K562 (cell line): ENCODE data around the gene MACROD2. TPM values are rescaled to one million over a fixed set of nuclear protein-coding genes. Genes with fewer than 3 reads are reported as not detected.

Source experiments
- ARNT ChIP-seq, 2 experiments: fragments of 450-650 bp; IDR thresholded peaks; 2 replicates each; pipeline ENCODE4 v1.6.1; 2016; ENCODE audit warnings: mild to moderate bottlenecking in 1 of 2
- CUX1 ChIP-seq: fragments of 200-800 bp; sonication (Bioruptor generic); IDR thresholded peaks from 2 replicates; pipeline ENCODE4 v1.6.1; 2016; ENCODE audit warnings: missing genetic modification characterization, missing compliant biosample characterization
- SPI1 ChIP-seq: IDR thresholded peaks from 2 replicates; pipeline ENCODE4 v1.6.1; 2011; ENCODE audit warnings: low read depth, low read length, control low read depth, borderline replicate concordance
- TFAP4 ChIP-seq: sonication (generic); formaldehyde crosslinking; IDR thresholded peaks from 2 replicates; pipeline ENCODE4 v1.8.0; 2022; ENCODE audit warnings: missing genetic modification reagents, mild to moderate bottlenecking, moderate library complexity, borderline replicate concordance
- ZKSCAN1 ChIP-seq: fragments of 150-350 bp; IDR thresholded peaks from 2 replicates; pipeline ENCODE4 v1.6.1; 2016; ENCODE audit warnings: low read depth, low read length
- ZNF639 ChIP-seq, 2 experiments: fragments of 200-800 bp in 1 of 2; sonication (Bioruptor generic) in 1 of 2; sonication (generic) in 1 of 2; formaldehyde crosslinking in 1 of 2; IDR thresholded peaks in 1 of 2; conservative IDR thresholded peaks in 1 of 2; 2 replicates each; pipeline versions ENCODE4 v1.5.0 to v1.6.1; 2016 to 2020; ENCODE audit warnings: missing compliant biosample characterization in 1 of 2, missing genetic modification characterization in 1 of 2, missing genetic modification reagents in 1 of 2
- polyA plus RNA-seq, 8 experiments: library from polyadenylated mRNA; depleted of rRNA in 4 of 8; stranded (reverse) in 5 of 8; unstranded in 3 of 8; fragments of >200 nt; fragmentation: Nextera tagmentation in 2 of 8; fragmentation: Illumina TruSeq in 1 of 8; extraction: Ambion mirVana in 2 of 8; extraction: Trizol in 1 of 8; gene quantifications; 2 replicates each; pipeline versions ENCODE4 v1.2.1 to v1.2.3, GENCODE V29; 2011 to 2014; ENCODE audit warnings: inconsistent platforms in 1 of 8, missing spikeins in 1 of 8
- total RNA-seq, 7 experiments: library from RNA; depleted of rRNA in 6 of 7; stranded (reverse); fragments of >200 nt in 6 of 7; fragmentation: Illumina TruSeq in 2 of 7; extraction: Trizol in 2 of 7; gene quantifications; 2 replicates each; pipeline versions ENCODE4 v1.2.1 to v1.2.3, GENCODE V29; 2011 to 2021; ENCODE audit warnings: low replicate concordance in 1 of 7

Gene MACROD2
- total and polyA plus RNA-seq, 9 of the 15 experiments (the other 6 are each of a cell fraction or from before 2014, with no cell fraction given) = not detected

GRCh38 chr20:14986026-14986655, 990.8 kb downstream of the MACROD2 start (continued):
- no peak for TF ChIP-seq CUX1 (CRISPR knock-in tag)
- TF ChIP-seq TFAP4 = no peak
- no peak for TF ChIP-seq ZNF639 (CRISPR knock-in tag; conservative IDR thresholded peaks at IDR 0.05 in 1 of 2, IDR thresholded peaks at IDR 0.05 in 1 of 2)
- no peak for TF ChIP-seq SPI1
- no peak for TF ChIP-seq ZKSCAN1
- TF ChIP-seq ARNT (IDR thresholded peaks at IDR 0.05) = no peak
- TF ChIP-seq, all 486 proteins: peak for 0
